HTERT RPE-1 (cell line): ENCODE measurements around the gene NOP56.
"Not testable (repeated sequence)": the region's sequence is repeated elsewhere in the genome, so short reads cannot be mapped to it uniquely, and the experiment has no call there.

Experiments used
- in situ Hi-C: fragments of 300-500 bp; cut with MboI; formaldehyde crosslinking; loops from 4 replicates; pipeline ENCODE4 v1.14.3; 2020; ENCODE audit warnings: low sequenced_read_pairs

Gene NOP56

DNA sequence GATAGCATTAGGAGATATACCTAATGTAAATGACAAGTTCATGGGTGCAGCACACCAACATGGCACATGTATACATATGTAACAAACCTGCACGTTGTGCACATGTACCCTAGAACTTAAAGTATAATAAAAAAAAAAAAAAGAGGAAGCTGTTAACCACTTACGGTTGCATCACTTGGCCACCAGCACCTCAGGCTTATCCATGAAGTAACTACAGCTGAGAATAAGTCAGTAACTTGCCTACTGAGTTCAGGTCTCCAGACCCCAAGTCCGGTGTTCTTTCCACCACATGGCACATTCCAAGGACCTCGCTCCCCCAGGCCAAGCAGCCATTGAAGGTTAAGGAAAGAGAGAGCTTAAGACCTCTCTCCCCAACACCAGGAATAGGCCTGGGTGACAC lies 32.4 kb downstream of the NOP56 start:
- in situ Hi-C loops = not testable (repeated sequence)

DNA sequence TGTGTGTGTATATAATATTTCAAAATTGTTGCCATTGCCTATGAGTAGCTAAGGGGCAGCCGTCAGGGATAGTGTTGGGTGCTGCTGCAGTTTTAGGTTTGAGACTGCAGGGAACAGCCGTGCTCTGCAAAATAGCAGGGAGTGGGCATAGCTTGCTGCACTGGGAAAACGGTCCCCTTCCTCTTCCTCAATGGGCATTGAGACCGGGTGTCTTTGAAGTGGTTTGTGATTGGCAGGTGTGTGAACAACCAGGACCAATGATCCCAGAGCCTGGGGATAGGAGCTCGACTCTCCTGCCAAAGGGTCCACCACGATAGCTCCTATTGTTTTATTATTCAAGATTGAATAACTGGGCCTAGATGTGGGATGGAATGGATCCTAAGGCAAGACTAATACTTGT lies 35.1 kb downstream of the NOP56 start:
- in situ Hi-C loops = no loop called here

DNA sequence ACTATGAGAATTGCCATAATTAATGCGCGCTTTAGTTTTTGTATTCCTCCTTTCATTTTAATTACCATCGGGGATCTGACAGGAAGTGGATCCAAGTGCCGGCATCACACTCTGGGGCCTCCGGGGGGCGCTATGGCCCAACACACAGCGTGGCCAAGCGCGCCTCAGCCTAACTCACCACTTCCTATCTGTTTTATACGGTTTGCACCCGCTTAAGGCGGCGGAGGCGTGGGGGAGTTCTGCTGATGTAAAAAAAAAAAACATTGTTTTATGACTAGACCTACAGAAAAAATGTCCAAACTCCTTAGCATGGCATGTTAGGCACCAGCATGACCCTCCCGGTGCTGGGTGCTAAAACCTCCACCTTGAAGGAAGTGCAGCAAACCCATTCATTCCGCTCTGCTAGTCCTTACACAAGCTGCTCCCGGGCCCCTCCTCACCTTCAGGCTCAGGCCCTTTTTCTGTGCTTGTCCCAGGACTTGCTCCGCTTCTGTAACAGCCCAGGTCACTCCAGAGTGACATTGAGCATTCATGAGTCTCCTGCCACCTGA lies 35.7 kb downstream of the NOP56 start:
- in situ Hi-C loops = no loop called here

DNA sequence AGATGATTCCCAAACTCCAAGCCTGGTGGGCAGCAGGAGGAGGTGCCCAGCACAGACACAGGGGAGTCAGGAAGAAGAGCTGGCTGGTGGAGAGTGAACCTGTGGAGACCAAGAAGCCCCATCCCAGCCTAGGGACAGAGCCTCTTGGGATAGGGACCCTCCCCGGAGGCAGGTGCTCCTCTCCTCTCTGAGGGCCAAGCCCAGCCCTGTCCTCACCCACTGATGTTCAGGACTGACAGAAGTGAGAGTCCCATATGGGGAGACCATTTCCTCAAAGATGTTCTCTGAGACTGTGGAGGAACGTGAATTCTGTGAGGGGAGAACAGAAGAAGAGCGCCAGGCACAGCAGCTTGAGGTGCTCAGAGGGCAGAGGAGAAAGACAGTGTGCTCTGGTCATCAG lies 37.8 kb downstream of the NOP56 start:
- in situ Hi-C loops = no loop called here

DNA sequence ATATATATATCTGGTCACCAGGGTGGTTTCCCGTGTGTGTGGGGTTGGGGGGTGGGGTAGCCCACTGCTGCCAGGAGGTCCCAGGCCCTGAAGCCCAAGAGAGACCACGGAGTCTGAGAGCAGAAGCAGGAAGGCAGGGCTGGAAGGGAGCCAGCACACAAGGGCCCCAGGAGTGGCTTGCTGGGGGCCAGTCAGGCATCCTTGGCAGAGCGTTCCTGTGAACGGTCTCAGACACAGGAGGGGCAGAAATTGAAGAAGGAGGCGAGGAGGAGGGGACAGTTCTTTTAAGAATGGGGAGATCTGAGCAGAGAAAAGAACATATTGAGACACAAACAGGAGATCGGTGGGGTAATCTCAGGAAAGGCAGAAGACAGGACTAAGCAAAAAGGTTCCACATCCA lies 38.3 kb downstream of the NOP56 start:
- in situ Hi-C loops = no loop called here

DNA sequence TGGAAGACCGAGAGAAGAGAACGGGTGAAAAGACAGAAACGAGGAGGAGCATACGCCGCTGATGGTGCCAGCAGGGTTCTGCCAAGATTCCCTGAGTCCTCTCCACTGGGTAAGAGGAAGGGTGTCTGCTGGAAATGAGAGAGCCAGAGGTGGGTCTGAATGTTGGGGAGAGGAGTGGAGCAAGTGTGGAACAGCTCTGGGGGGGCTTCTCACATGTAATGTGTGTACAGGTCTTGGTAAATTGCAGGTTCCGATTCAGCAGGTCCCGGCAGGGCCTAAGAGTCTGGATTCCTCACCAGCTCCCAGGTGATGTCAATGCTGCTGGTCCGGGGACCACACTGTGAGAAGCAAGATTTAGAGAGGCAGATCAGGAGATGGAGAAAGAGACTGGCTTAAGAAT lies 38.7 kb downstream of the NOP56 start:
- in situ Hi-C loops = no loop called here

DNA sequence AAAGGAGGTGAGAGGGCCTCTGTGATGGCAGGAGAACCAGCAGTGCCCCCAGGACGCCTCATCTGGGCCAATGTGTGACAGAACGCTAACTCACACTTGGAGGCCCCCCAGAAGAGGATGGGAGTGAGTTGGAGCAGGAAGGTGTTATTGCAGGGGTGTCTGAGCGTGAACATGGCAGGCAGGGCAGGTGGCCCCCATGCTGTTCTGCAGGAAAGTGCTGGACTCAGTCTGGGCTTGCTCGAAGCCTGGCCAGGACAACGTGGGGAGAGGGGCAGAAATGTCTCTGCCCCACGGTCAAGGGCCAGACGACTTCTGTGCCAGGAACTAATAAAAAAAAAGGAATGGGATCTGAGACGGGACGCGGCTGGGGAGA lies 39.2 kb downstream of the NOP56 start:
- in situ Hi-C loops = no loop called here

DNA sequence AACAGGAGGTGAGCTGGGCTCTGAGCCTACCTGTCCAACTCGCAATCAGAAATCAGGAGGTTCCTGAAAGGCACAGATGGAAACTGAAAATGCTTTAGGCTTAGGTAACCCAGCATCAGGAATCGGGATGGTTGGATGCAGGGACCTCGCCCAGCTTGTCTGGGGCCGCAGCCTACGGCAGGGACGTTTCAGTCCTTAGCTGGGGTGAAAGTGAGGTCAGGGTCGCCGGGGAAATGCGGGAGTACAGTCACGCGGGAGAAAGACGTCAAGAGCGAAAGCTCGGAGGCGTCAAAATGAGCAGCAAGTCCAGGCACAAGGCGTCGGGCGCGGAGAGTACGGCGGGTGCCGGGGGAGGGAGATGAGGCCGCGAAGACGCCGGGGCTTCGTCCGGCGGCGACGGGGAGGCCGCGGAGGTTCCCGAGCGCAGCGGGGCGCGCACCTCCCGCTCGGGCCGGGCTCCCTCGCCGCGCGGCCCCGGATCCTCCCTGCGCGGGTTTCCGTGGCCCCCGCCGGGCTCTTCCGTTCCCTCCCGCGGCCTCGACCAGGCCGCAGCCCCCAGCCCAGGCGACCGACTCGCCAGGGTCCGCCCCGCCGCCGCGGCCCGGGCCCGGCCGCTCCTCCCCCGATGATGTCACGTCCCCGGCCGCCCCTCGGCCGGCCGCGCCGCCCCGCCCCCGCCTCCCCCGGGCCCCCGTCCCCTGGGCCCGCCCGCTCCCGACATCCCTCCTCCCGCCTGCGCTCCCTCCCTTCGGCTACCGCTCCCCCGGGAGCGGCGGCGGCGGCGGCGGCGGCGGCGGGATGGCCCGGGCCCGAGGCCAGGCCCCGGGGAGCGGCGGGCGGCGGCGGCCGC lies 39.8 kb downstream of the NOP56 start, which contains the start of gene EBF4:
TSS of gene EBF4 (plus strand) at position 745 of the 850 bp plus-strand sequence. CDS start 866 bp downstream, outside the sequence.
- in situ Hi-C loops = no loop called here

DNA sequence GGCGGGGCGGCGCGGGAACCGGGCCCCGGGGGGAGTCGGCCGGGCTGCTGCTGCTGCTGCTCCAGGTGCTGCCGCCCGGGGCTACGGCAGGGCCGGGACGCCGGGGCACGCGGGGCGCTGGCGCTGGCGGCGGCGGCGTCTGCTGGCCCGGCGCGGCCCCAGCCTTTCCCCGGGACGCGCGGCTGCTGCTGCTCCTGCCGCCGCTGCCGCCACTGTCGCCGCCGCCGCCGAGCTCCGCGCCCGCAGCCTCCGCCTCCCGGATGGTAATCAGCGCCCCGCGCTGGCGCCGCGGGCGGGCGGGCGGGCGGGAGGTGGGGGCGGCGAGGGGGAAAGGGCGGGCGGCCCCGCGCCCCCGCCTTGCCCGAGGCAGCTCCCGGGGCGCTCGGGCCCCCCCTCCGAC lies 40.5 kb downstream of the NOP56 start:
- in situ Hi-C loops = no loop called here

DNA sequence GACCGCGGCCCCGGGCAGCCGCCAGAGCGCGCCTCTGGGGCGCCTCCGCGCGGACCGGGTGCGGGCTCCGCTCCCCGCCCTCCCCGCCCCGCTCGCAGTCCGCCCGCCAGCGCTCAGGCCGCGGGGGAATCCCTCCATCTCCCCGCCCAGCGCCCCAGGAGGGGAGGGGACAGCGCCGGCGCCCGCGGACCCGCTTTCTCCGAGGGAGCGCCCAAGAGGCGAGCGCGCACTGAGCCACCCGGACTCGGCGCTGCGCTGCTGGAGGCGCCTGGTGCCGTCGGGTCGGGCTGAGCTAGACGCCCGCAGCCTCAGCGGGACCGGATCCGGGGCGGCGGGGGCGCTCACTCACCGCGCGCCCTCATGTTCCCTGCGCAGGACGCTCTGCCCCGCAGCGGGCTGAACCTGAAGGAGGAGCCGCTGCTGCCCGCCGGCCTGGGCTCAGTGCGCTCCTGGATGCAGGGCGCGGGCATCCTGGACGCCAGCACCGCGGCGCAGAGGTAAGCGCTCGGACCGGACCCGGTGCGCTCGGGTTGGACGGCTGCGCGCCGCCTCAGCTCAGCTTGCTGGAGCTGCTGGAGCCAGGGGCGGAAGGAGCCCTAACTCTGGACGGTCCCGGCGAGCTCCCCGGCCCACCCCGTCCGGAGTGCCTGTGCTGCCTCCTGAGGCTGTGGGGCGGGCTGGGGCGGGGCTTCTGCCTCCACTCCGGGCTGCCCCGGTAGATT lies 41.0 kb downstream of the NOP56 start:
- in situ Hi-C loops = no loop called here

DNA sequence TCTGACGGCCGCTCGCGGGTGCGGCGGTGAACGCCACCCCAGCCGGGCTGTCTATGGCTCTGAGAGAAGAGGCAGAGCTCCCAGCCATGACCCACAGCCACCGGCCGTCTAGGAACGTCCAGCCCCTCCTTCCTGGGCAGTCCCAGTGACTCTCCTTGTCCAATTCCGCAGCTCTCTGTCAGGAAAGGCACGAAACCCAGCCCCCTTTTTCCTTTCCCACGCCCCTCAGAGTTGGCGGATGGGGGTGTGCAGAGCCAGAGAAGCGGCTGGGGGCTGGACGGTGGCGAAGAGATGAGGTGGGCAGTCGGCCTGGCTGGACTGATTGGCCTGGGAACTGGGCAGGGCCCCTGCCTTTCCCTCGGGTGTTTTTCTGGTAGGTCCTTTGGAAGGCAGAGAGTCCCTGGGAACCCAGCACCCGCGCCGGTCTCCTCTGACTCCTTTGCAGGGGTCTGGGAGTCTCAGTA lies 41.6 kb downstream of the NOP56 start:
- in situ Hi-C loops = no loop called here

DNA sequence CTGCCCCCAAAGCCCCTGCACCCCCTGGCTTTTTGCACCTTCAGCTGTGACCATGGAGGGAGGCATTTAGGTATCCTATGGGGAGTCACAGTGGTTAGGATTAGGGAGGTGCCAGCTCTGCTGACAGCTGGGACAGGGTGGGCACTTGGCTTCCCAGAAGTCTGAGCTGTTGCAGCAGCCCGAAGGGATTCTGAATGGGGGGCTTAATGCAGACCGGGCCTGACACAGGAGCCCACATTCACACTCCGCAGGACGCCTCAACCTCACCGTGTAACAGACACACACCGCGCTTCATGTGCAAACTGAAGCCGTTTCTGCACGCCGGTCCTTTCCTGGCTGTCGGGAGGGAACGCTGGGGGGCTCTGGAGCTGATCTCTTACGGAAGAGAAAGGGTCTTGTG lies 42.1 kb downstream of the NOP56 start:
- in situ Hi-C loops = no loop called here

DNA sequence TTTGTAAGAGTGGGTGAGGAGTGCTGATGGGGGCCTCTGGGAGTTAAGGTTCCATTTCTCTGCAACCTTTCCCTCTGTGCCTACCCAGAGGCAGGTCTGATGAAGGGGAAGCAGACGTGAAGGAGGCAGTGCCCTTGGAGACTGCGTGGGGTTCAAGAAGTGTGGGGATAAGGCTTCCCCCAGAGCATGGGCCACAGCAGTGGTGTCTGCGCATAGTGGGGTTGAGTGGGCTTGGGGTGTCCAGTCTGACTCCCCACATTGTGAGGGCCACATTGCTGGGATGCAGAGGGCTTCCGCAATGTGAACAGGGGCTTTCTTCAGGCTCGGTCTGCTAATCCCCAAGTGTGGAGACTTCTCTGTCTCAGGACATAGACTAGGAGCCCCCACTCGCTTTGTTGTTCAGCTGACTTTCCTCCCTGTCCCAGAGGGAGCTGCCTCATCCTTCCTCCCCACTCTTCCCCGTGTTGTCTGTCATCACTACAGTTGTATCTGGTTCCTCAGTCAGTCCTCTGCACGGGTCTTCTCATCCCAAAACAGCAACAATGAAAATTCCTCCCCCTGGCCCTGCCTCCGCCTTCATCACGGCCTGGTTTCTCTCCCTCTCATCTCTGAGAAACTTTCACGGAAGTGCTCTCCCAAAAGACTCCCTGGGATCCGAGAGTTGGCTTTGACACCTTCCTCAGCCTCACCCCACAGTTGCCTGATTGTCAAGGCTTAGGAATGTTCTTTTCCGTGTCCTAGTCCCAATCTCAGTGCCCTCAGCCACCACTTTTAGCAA lies 43.0 kb downstream of the NOP56 start:
- in situ Hi-C loops = no loop called here

DNA sequence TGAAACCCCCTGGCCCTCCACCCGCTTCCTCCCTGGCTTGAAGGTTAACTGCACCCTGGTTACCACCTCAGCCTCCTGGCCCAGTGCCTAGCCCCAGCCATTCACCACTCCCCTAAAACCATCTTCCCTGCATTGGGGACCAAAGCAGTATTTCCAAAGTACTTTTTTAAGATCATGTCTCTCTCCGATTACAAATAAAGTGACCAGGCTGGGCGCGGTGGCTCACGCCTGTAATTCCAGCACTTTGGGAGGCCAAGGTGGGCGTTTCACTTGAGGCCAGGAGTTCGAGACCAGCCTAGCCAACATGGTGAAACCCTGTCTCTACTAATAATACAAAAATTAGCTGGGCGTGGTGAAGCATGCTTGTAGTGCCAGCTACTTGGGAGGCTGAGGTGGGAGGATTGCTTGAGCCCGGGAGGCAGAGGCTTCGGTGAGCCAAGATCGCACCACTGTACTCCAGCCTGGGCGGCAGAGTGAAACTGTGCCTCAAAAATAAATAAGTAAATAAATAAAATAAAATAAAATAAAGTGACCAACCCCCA lies 43.6 kb downstream of the NOP56 start:
- in situ Hi-C loops = not testable (repeated sequence)

DNA sequence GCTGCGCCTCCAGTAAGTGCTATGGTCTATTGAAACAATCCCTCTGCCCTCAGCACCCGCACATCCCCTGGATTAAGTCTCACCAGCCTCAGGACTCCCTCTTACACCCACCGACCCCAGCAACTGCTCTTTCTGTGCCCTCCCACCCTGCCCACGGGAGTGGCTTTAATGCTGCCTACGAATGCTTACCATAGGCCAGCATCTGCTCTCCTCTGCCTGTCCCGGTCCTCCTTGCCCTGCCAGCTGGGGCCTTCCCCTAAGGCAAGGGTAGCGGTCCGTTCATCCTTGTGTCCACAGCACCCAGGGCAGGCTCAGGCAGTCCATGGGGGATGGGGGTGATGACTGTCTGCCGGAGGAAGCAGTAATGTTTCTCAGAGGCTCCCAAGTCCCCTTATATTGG lies 44.2 kb downstream of the NOP56 start:
- in situ Hi-C loops = no loop called here

DNA sequence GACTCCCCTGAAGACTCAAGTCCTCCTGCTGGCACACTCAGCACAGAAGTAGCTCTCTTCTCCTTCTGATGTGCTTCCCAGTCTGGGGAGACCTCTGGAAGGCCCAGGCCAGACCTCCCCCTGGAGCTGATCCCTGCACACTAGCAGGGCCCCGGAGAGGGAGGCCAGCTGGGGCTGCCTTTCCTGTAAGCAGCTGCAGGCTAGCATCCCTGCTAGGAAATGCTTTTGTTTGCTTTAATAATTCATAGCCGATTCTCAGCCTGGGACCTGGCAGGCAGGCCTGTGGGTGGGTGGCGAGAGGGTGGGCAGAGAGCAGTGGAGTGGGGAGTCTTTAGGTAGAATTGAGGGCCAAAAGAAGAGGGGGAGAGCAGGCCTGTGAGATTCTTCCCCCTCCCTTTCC lies 45.3 kb downstream of the NOP56 start:
- in situ Hi-C loops = no loop called here

DNA sequence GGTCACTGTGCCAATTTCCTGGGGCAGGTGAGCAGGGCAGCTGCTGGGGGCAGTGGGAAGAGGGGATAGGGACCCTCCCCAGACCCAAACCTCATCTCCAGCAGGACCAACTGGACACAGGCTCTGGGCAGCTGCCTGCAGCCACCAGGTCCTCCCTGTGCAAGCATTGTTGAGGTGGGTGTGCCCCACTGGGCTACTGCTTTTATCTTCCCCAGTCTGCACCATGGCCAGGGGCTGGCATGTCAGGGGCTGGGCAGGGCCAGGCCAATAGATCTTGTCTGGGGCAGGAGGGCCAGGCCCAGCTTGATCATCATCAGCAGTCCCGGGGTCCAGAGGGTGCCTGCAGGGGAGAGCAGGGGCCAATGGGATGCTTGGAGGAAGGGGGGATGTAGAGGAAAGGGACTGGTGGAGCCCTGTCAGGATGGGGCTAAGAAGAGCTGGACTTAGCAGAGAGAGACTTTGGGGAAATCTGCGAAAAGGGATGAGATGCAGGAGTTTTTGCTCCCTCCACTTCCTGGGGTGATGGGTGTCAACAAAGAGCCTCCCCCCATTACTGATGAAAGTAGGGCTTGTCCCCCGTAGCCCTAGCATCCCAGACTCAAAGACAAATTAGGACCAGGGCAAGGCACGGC lies 45.9 kb downstream of the NOP56 start:
- in situ Hi-C loops = no loop called here

DNA sequence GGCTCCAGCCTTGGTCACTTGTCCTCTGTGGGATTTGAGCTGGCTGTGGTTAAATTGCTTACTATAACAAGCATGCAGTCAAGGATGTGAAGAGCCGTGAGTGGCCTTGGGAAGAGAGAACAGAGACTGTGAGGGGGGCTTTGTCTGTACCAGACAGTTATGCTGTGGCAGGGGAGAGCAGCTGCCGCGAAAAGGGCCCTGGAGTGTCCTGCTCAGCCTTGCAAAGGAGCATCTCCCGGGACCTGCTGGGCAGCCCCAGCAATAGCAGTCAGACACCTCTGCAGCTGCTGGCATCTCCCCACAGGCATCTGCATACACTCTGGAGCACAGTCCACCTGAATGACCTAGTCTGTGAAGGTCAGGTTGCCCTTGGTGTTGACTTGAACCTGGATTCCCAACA lies 46.5 kb downstream of the NOP56 start:
- in situ Hi-C loops = no loop called here

DNA sequence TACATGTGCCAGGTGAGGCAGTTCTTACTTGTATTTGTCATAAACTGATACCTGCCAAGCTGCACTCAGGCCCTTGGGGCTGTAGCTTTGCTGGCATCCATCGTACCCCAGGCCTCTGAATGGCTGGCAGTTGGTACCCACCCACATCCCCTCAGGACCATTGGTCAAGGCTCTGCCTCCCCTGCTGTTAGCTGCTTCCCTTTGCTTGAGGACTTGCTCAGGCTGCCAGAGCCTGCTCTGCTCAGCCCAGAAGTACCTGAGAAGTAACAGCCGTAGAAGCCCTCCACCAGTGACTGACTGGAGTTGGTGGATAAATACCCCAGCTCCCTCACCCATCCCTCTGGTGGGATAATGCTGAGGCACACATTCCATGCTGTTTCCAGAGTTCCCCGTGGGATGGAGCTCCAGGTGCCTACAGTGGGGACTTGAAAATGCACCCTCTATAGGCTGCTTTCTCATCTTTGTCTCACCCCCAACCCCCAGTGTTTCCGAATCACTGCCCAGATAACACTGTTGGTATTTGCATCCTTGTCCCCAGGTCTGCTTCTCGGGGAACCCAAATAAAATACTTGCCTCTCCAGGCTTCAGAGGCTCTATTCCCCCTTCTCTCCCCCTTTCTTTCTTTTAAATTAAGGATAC lies 47.5 kb downstream of the NOP56 start:
- in situ Hi-C loops = no loop called here
